ENCODE measurements around the gene ARL4D. TPM values are rescaled to one million over a fixed set of nuclear protein-coding genes. Genes with fewer than 3 reads are reported as not detected.
"Not testable (repeated sequence)": the region's sequence is repeated elsewhere in the genome, so short reads cannot be mapped to it uniquely, and the experiment has no call there.

The ARL4D gene
- total RNA-seq, 2 donors from 2014 or later = 1.7 to 2.5 TPM

- Mint-ChIP-seq H3K9me3 (no peaks in the 10 kb centered on the region), H3K4me1 (no peaks in the 10 kb centered on the region), H3K27me3 (peaks cover 31% of the 10 kb centered on the region), H3K36me3 (ENCODE audit: low read depth) (no peaks in the 10 kb centered on the region), H3K27ac (peak overlapping the region; percentile 28), H3K4me3 (no peak overlapping the region)
- no peak for ATAC-seq (replicated peaks)
Observed at GRCh38 chr17:43416998-43417890, 18.5 kb downstream of the ARL4D start.

- peak; percentile 40 for ATAC-seq (replicated peaks)
- Mint-ChIP-seq H3K4me1 (no peaks in the 10 kb centered on the region), H3K9me3 (no peaks in the 10 kb centered on the region), H3K4me3 (no peak overlapping the region), H3K27ac (no peak overlapping the region), H3K36me3 (ENCODE audit: low read depth) (no peaks in the 10 kb centered on the region), H3K27me3 (peaks cover 31% of the 10 kb centered on the region)
Observed at GRCh38 chr17:43418441-43419374, 19.9 kb downstream of the ARL4D start.

GRCh38 chr17:43419375-43419882 lies 20.6 kb downstream of the ARL4D start:
- not testable (repeated sequence) for H3K4me1 Mint-ChIP-seq; H3K9me3 Mint-ChIP-seq; H3K4me3 Mint-ChIP-seq; H3K27ac Mint-ChIP-seq; ATAC-seq (replicated peaks); H3K36me3 Mint-ChIP-seq (ENCODE audit: low read depth)
- H3K27me3 Mint-ChIP-seq = peaks cover 29% of the 10 kb centered on the region

DNA sequence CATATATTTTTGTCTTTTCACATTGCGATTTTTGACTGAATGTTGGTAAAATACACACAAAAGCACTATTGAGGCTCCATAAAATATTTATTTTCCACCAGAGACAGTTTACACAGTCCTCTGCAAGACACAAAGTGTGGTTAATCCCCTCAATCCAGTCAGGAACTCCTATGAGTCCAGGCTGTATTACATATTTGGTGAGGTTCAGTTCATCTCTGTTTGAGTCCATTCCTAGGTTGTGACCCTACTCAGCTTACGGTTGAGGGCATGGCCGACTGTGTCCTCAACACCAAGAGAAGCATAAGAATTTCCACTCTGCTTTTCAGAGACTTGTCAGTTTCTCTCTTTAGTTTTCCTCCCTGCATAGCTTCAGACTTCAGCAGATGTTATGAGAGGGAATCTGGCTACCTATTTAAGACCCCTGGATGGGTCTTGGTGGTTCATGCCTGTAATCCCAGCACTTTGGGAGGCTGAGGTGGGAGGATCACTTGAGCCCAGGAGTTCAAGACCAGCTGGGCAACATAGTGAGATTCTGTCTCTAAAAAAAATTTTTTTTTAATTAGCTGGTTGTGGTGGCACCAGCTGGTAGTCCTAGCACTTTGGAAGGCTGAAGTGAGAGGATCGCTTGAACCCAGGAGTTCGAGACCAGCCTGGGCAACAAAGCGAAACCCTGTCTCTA lies 25.1 kb downstream of the ARL4D start:
- H3K27ac Mint-ChIP-seq = no peak overlapping the region
- no peak for ATAC-seq (replicated peaks)
- H3K4me3 Mint-ChIP-seq = no peak overlapping the region
- H3K9me3 Mint-ChIP-seq = no peaks in the 10 kb centered on the region
- peaks cover 8% of the 10 kb centered on the region for H3K27me3 Mint-ChIP-seq
- H3K4me1 Mint-ChIP-seq = no peaks in the 10 kb centered on the region
- H3K36me3 Mint-ChIP-seq (ENCODE audit: low read depth) = no peaks in the 10 kb centered on the region

DNA sequence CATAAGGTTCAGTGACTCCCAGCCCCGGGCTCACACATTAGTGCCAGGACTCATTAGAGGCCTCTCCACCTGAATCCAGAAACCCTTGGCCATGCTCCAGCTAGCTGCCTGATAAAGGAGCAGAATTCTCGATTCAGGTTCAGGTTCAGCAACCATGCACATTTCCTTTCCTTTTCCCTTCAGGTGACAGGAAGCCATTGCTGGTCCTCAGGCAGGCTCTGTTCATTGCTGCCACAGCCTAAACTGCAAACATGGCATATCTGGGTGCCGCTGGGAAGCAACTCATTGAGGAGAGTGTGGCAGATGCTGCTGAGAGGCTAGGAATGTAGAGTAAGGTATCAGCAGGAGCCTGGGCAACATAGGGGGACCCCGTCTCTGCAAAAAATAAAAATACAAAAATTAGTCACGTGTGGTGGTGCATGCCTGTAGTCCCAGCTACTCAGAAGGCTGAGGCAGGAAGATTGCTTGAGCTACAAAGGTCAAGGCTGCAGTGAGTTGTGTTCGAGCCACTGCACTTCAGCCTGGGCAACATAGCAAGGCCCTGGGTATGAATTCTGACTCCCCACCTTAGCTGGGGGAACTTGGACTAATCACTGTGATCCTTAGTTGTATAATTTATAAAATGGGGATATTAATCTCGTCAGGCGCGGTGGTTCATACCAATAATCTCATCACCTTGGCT lies 28.7 kb downstream of the ARL4D start:
- no peak for ATAC-seq (replicated peaks)
- H3K4me3 Mint-ChIP-seq = no peak overlapping the region
- H3K36me3 Mint-ChIP-seq (ENCODE audit: low read depth) = no peaks in the 10 kb centered on the region
- no peak overlapping the region for H3K27ac Mint-ChIP-seq
- H3K4me1 Mint-ChIP-seq = no peaks in the 10 kb centered on the region
- peaks cover 15% of the 10 kb centered on the region for H3K27me3 Mint-ChIP-seq
- no peaks in the 10 kb centered on the region for H3K9me3 Mint-ChIP-seq

GRCh38 chr17:43428524-43428923 lies 29.7 kb downstream of the ARL4D start:
- Mint-ChIP-seq H3K27ac (no peak overlapping the region), H3K4me1 (no peaks in the 10 kb centered on the region), H3K4me3 (no peak overlapping the region), H3K9me3 (no peaks in the 10 kb centered on the region), H3K36me3 (ENCODE audit: low read depth) (no peaks in the 10 kb centered on the region), H3K27me3 (peaks cover 15% of the 10 kb centered on the region)
- ATAC-seq (replicated peaks) = no peak

- no peaks in the 10 kb centered on the region for H3K36me3 Mint-ChIP-seq (ENCODE audit: low read depth)
- no peaks in the 10 kb centered on the region for H3K4me1 Mint-ChIP-seq
- H3K9me3 Mint-ChIP-seq = no peaks in the 10 kb centered on the region
- no peak overlapping the region for H3K27ac Mint-ChIP-seq
- no peak overlapping the region for H3K4me3 Mint-ChIP-seq
- peaks cover 26% of the 10 kb centered on the region for H3K27me3 Mint-ChIP-seq
- no peak for ATAC-seq (replicated peaks)
Observed at GRCh38 chr17:43430936-43431713, 32.3 kb downstream of the ARL4D start.

DNA sequence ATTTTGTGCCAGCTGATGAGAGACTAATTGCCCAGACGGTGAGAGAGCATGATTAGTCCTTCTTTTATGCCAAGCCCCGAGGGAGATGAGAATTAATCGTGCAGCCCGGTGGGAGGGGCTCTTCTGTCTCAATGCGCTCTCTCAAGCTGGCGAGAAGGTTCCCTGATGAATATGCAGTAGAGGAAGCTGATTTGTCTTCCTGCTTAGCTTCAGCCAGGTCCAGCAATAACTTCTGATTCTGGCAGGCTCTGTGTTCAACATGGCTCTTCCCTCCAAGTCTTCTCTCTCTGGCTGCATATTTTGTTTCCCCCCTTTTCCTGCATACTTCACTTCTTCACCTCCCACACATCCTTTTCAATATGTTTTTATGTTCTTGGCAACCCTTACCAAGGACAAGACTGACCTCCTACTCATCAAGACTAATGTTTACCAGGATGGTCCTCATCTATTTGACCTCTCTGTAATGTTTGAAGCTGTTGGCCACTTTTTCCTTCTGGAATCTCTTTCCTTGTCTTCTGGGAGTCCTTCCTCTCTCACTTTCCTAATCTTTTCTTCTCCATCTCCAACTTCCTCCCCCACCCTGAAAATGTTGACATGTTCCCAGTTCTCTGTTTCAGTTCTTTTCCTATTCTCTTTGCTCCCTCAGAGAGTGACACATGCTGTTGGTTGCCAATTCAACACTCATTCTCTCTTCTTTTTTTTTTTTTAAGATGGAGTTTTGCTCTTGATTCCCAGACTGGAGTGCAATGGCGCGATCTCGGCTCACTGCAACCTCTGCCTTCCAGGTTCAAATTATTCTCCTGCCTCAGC lies 33.1 kb downstream of the ARL4D start:
- no peaks in the 10 kb centered on the region for H3K36me3 Mint-ChIP-seq (ENCODE audit: low read depth)

GRCh38 chr17:43434902-43435319 lies 36.1 kb downstream of the ARL4D start:
- Mint-ChIP-seq H3K4me3 (no peak overlapping the region), H3K27me3 (peaks cover 29% of the 10 kb centered on the region), H3K27ac (no peak overlapping the region), H3K9me3 (no peaks in the 10 kb centered on the region), H3K4me1 (no peaks in the 10 kb centered on the region), H3K36me3 (ENCODE audit: low read depth) (no peaks in the 10 kb centered on the region)
- no peak for ATAC-seq (replicated peaks)

More for the DNA sequence above, 33.1 kb downstream of the ARL4D start:
- no peak for ATAC-seq (replicated peaks)
- H3K27ac Mint-ChIP-seq = no peak overlapping the region
- no peaks in the 10 kb centered on the region for H3K9me3 Mint-ChIP-seq
- no peak overlapping the region for H3K4me3 Mint-ChIP-seq
- H3K4me1 Mint-ChIP-seq = no peaks in the 10 kb centered on the region
- peaks cover 26% of the 10 kb centered on the region for H3K27me3 Mint-ChIP-seq

DNA sequence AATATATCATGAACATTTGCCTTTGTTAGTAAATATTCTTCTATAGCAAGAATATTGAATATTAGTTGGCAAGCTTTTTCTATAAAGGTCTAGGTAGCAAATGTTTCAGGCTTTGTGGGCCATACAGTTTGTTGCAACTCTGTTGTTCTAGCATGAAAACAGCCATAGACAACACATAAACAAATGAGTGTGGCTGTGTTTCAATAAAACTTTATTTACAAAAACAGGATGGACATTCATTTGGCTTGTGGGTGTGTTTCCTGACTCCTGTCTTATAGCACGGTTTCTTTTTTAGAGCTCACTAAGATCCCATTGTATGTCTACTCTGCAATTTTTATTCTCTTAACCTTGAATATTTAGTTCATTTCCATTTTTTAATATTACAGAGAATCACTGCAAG lies 39.0 kb downstream of the ARL4D start:
- Mint-ChIP-seq H3K4me3 (no peak overlapping the region), H3K9me3 (no peaks in the 10 kb centered on the region), H3K4me1 (no peaks in the 10 kb centered on the region), H3K27me3 (peaks cover 18% of the 10 kb centered on the region), H3K36me3 (ENCODE audit: low read depth) (no peaks in the 10 kb centered on the region), H3K27ac (no peak overlapping the region)
- ATAC-seq (replicated peaks) = no peak

GRCh38 chr17:43438626-43439025 lies 39.8 kb downstream of the ARL4D start:
- Mint-ChIP-seq H3K27ac (no peak overlapping the region), H3K4me3 (no peak overlapping the region), H3K4me1 (no peaks in the 10 kb centered on the region), H3K27me3 (peaks cover 18% of the 10 kb centered on the region), H3K9me3 (no peaks in the 10 kb centered on the region), H3K36me3 (ENCODE audit: low read depth) (no peaks in the 10 kb centered on the region)
- ATAC-seq (replicated peaks) = no peak

GRCh38 chr17:43439041-43439440 lies 40.2 kb downstream of the ARL4D start:
- H3K4me3 Mint-ChIP-seq = no peak overlapping the region
- no peaks in the 10 kb centered on the region for H3K9me3 Mint-ChIP-seq
- H3K27ac Mint-ChIP-seq = no peak overlapping the region
- no peaks in the 10 kb centered on the region for H3K36me3 Mint-ChIP-seq (ENCODE audit: low read depth)
- no peaks in the 10 kb centered on the region for H3K4me1 Mint-ChIP-seq
- peaks cover 18% of the 10 kb centered on the region for H3K27me3 Mint-ChIP-seq
- ATAC-seq (replicated peaks) = no peak

All from activated T-helper 17 cell treated with anti-CD3 and anti-CD28 coated beads, Interleukin-2, amount 50 U/mL, for 72 hours (primary cell).